ENCODE data around the gene LUZP1. TPM values are rescaled to one million over a fixed set of nuclear protein-coding genes. Genes with fewer than 3 reads are reported as not detected.
A peak's percentile ranks its signal among the peaks of the same experiment; 100 is the strongest.

The LUZP1 gene
- total RNA-seq, 4 donors from 2014 or later, result 28.3 to 46.4 (median 33.3) TPM

DNA sequence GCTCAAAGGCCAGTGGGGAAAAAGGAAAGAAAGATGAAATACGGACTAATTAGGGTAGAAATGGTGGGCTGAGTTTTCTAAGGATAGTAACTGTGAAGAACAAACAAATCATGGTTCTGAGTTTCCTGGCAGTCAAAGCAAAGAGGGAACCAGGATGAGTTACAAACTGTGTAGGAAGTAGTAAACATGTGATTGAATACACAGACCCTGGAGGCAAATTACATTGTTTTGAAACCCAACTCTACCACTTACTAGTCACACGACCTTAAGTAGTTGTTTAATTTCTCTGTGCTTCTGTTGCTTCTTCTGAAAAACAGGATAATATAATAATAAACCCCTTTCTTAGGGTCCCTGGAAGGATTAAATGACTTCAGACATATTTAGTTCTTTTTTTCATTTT lies 11.2 kb upstream of the LUZP1 start:
- Histone ChIP-seq H3K9me3 (no peaks in the 10 kb centered on the region), H3K4me3 (no peak overlapping the region), H3K27me3 (no peaks in the 10 kb centered on the region), H3K4me1 (peaks cover 9 to 41% (median 22%) of the 10 kb centered on the region in 4 donors), H3K36me3 (no peaks in the 10 kb centered on the region), H3K27ac (no peak overlapping the region)
- in situ Hi-C loops (cut with MboI; ENCODE audit: low pct_ligation_motif_present in 1 of 4, low pct_unique_long_range_greater_than_20kb in 1 of 4, low sequenced_read_pairs in 3 of 4), result loop anchor here in 3 of 4 donors (10.0 to 25.0 kb wide), 2 partner anchors 193 to 205 kb away; partner anchors contain the start of gene LACTBL1 (in 2 of the 3)
- intact Hi-C loops (cut with DNase I; ENCODE audit: low total_unique reads), result loop anchor here (10.0 kb wide), 1 partner anchor 205 kb away; the partner anchor contains the start of gene LACTBL1
- no peak for DNase-seq
- 65 to 76% methylated on average over 2 of the region's 2 CpGs for WGBS, 2 donors (ENCODE audit: low coverage in 1 of 2)
- no peak for TF ChIP-seq EP300 (IDR thresholded peaks at IDR 0.05; ENCODE audit: low read depth)
- TF ChIP-seq, protein P1, sequence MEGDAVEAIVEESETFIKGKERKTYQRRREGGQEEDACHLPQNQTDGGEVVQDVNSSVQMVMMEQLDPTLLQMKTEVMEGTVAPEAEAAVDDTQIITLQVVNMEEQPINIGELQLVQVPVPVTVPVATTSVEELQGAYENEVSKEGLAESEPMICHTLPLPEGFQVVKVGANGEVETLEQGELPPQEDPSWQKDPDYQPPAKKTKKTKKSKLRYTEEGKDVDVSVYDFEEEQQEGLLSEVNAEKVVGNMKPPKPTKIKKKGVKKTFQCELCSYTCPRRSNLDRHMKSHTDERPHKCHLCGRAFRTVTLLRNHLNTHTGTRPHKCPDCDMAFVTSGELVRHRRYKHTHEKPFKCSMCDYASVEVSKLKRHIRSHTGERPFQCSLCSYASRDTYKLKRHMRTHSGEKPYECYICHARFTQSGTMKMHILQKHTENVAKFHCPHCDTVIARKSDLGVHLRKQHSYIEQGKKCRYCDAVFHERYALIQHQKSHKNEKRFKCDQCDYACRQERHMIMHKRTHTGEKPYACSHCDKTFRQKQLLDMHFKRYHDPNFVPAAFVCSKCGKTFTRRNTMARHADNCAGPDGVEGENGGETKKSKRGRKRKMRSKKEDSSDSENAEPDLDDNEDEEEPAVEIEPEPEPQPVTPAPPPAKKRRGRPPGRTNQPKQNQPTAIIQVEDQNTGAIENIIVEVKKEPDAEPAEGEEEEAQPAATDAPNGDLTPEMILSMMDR (IDR thresholded peaks at IDR 0.05), result no peak
- TF ChIP-seq POLR2A (IDR thresholded peaks at IDR 0.05), result no peak
- TF ChIP-seq POLR2AphosphoS5 (IDR thresholded peaks at IDR 0.05), result no peak

DNA sequence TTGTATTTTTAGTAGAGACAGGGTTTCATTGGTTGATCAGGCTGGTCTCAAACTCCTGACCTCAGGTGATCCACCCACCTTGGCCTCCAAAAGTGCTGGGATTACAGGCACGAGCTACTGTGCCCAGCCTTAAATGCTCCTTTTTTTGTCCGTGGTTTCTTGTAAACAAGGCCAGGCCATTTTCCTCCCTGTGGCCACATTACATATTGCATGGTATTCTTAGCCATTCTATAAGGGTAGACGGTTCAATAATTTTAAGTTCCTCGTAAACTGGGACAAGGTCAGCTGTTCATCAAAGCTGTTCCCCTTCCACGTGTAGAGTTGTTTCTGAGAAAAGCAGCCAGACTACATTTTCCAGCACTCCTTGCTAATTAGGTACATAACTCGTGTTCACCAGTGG lies 10.3 kb upstream of the LUZP1 start:
- TF ChIP-seq, protein P1 (IDR thresholded peaks at IDR 0.05), result peak; percentile 27 to 57 (median 36)
- TF ChIP-seq EP300 (IDR thresholded peaks at IDR 0.05; ENCODE audit: low read depth) (no peak), POLR2AphosphoS5 (IDR thresholded peaks at IDR 0.05) (no peak), POLR2A (IDR thresholded peaks at IDR 0.05) (no peak)
- Histone ChIP-seq H3K4me3 (no peak overlapping the region), H3K27me3 (no peaks in the 10 kb centered on the region), H3K27ac (peak overlapping the region; percentile 75 to 88 (median 82)), H3K9me3 (no peaks in the 10 kb centered on the region), H3K36me3 (no peaks in the 10 kb centered on the region), H3K4me1 (peaks cover 10 to 39% (median 19%) of the 10 kb centered on the region in 4 donors)
- in situ Hi-C loops (cut with MboI; ENCODE audit: low pct_ligation_motif_present in 1 of 4, low pct_unique_long_range_greater_than_20kb in 1 of 4, low sequenced_read_pairs in 3 of 4) (loop anchor here in 1 of 4 donors (25.0 kb wide), 1 partner anchor 192 kb away; no protein-coding TSS in a partner anchor), intact Hi-C loops (cut with DNase I; ENCODE audit: low total_unique reads) (no loop called here)
- WGBS, 2 donors (ENCODE audit: low coverage in 1 of 2), result 44% methylated on average over 6 of the region's 6 CpGs; no CpG with 5 or more reads in 1 of the 2 donors
- DNase-seq, result no peak

DNA sequence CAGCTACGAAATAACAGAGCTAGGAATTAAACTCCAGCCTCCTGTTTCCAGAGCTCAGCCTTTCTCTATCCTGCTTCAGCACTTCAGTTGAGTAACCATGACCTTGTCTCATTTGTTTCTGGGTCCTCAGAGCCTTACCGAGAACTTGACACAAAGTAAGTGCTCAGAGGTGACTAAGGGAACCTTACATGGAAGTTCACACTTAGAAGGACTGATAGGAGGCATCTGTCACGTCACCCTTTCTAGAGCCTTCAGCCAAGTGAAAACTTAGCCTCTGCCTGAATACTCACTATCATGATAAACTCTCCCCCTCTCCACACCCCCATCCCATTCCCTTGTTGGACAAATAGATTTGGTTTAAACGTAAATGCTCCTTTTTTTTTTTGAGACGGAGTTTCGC lies 9.8 kb upstream of the LUZP1 start:
- in situ Hi-C loops (cut with MboI; ENCODE audit: low pct_ligation_motif_present in 1 of 4, low pct_unique_long_range_greater_than_20kb in 1 of 4, low sequenced_read_pairs in 3 of 4), result loop anchor here in 1 of 4 donors (25.0 kb wide), 1 partner anchor 191 kb away; no protein-coding TSS in a partner anchor
- H3K36me3 ChIP-seq, result no peaks in the 10 kb centered on the region
- no peak overlapping the region for H3K4me3 ChIP-seq
- DNase-seq, result no peak
- WGBS, 2 donors (ENCODE audit: low coverage in 1 of 2), result 81% methylated on average over 6 of the region's 6 CpGs; no CpG with 5 or more reads in 1 of the 2 donors
- peaks cover 10 to 39% (median 18%) of the 10 kb centered on the region in 4 donors for H3K4me1 ChIP-seq
- intact Hi-C loops (cut with DNase I; ENCODE audit: low total_unique reads), result no loop called here
- H3K27me3 ChIP-seq, result no peaks in the 10 kb centered on the region
- TF ChIP-seq POLR2AphosphoS5 (IDR thresholded peaks at IDR 0.05), result no peak
- TF ChIP-seq, protein P1 (IDR thresholded peaks at IDR 0.05), result no peak
- no peak for TF ChIP-seq EP300 (IDR thresholded peaks at IDR 0.05; ENCODE audit: low read depth)
- TF ChIP-seq POLR2A (IDR thresholded peaks at IDR 0.05), result no peak
- peak overlapping the region; percentile 75 to 88 (median 82) for H3K27ac ChIP-seq
- no peaks in the 10 kb centered on the region for H3K9me3 ChIP-seq

DNA sequence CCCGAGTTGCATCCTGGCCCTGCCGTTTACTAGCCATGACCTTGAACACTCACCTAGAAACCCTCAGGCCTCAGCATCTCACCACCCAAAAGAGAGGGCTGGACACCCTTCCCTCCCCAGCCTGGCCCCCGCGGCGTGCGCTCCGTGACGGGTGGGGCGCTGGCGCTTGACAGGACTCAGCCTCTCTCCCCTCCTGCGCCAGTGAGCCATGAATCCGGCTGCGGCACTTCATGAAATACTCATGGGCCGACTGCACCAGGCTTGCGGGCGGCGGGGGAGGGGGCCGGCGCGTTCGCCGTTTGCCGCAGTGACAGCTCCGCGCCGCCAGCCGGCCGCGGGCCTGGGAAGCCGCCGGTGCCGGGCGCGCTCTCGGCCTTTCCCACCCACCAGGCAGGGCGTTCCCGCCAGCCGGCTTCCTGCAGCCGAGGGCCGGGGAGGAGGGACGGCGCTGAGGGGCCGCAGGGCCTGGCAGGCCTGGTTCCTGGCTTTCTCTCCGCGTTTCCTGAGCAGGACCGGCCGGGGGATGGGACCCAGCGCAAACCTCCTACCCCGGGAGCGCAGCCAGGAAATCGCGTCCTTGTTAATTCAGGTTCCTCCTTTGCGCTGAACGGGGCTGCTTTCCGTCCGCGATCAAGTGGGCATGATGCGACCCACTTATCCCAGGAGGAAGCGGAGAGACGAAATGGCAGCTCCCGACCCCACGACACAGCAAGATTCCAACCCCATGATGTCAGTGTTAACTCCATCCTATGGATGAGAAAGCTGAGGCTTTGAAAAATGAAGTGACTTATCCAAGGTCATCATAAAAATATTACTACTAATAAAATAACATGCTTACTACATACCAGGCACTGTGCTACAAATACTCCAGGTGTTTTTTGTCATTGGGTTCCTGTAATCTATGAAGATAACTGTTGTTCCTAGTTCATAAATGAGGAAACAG lies 9.1 kb upstream of the LUZP1 start:
- Histone ChIP-seq H3K4me3 (peak overlapping the region; percentile 30 to 59 (median 42)), H3K4me1 (peaks cover 10 to 39% (median 18%) of the 10 kb centered on the region in 4 donors), H3K36me3 (no peaks in the 10 kb centered on the region), H3K27ac (peak overlapping the region; percentile 75 to 88 (median 82)), H3K9me3 (no peaks in the 10 kb centered on the region), H3K27me3 (no peaks in the 10 kb centered on the region)
- peak; percentile 70 for DNase-seq
- WGBS, 2 donors (ENCODE audit: low coverage in 1 of 2), result 0 to 2% methylated on average over 1 to 47 of the region's 62 CpGs
- intact Hi-C loops (cut with DNase I; ENCODE audit: low total_unique reads) (no loop called here), in situ Hi-C loops (cut with MboI; ENCODE audit: low pct_ligation_motif_present in 1 of 4, low pct_unique_long_range_greater_than_20kb in 1 of 4, low sequenced_read_pairs in 3 of 4) (loop anchor here in 1 of 4 donors (25.0 kb wide), 1 partner anchor 190 kb away; no protein-coding TSS in a partner anchor)
- TF ChIP-seq EP300 (IDR thresholded peaks at IDR 0.05; ENCODE audit: low read depth) (no peak), POLR2AphosphoS5 (IDR thresholded peaks at IDR 0.05) (peak in 2 of 3 donors; percentile 36 to 40)
- TF ChIP-seq, protein P1 (IDR thresholded peaks at IDR 0.05), result peak in 3 of 5 experiments; percentile 12 to 50 (median 30)

Data from transverse colon (tissue), 4 donors.